PC-3 (cell line): ENCODE data around the gene RAD51C.

Experiments used
- CTCF ChIP-seq: fragments of 300-600 bp; sonication (generic); conservative IDR thresholded peaks from 2 replicates; pipeline ENCODE4 v1.5.1; 2017; ENCODE audit warnings: antibody characterized with exemption, low read depth, mild to moderate bottlenecking, low read length
- EZH2 ChIP-seq: fragments of 300-600 bp; sonication (generic); IDR thresholded peaks from one replicate; pipeline ENCODE4 v1.6.1; 2017; ENCODE audit warnings: antibody characterized with exemption, mild to moderate bottlenecking, low read length; ENCODE audit not compliant: unreplicated experiment
- EZH2phosphoT487 ChIP-seq: fragments of 300-600 bp; sonication (generic); IDR thresholded peaks from 2 replicates; pipeline ENCODE4 v1.6.1; 2018; ENCODE audit warnings: mild to moderate bottlenecking, antibody characterized with exemption, low read length, borderline replicate concordance

- TF ChIP-seq CTCF (no peak), EZH2 (no peak), EZH2phosphoT487 (no peak)
Observed at GRCh38 chr17:58691701-58692238, 632 bp upstream of the RAD51C start, which contains the start of gene TEX14.
